SK-N-MC (cell line): Measurements from ENCODE around the gene TBC1D25.

ENCODE experiments used
- EZH2 ChIP-seq: fragments of 200-600 bp; sonication (generic); IDR thresholded peaks from one replicate; pipeline ENCODE4 v1.6.1; 2017; ENCODE audit warnings: antibody characterized with exemption
- FOXP2 ChIP-seq: optimal IDR thresholded peaks from 2 replicates; pipeline ENCODE3; 2011; ENCODE audit warnings: mild to moderate bottlenecking, moderate library complexity; ENCODE audit not compliant: insufficient read depth; ENCODE audit errors: extremely low read length, control extremely low read depth
- POLR2AphosphoS5 ChIP-seq: IDR thresholded peaks from 2 replicates; pipeline ENCODE4 v1.6.1; 2012; ENCODE audit warnings: mild to moderate bottlenecking, low read depth, low read length, borderline replicate concordance

- no peak for TF ChIP-seq EZH2
- no peak for TF ChIP-seq FOXP2
- TF ChIP-seq POLR2AphosphoS5: no peak
Observed at GRCh38 chrX:48559636-48560035, 20.1 kb downstream of the TBC1D25 start.
